ENCODE measurements around the gene PAX7.

Gene PAX7

DNA sequence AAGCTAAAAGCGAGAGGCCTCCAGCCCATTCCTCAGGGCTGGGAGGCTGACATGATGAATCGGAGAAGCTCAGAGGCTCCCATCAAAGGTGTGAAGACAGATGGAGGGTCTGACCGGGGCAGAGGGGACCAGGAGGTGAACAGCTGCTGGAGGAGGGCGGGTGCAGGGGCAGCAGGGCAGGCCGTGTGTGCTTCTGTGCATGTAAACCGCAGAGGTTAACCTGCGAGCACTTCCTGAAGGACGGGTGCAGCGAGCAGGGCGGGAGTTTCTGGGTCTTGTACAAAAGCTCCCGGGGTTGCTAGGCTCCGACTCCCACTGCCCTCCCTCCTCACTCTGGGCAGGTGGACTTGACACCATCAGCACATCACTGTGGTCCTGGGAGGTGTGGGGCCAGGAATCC, 75.2 kb downstream of the PAX7 start:
- Histone ChIP-seq H3K4me1 (ENCODE audit: low read length) (no peaks in the 10 kb centered on the region), H4K20me1 (ENCODE audit: insufficient read depth, low read length) (no peaks in the 10 kb centered on the region), H3K9ac (ENCODE audit: low read length) (no peak overlapping the region), H2AFZ (ENCODE audit: low read depth, low read length) (no peak overlapping the region), H3K27me3 (ENCODE audit: low read depth, low read length) (no peaks in the 10 kb centered on the region), H3K4me2 (ENCODE audit: low read length) (no peak overlapping the region), H3K79me2 (ENCODE audit: low read length) (no peaks in the 10 kb centered on the region), H3K27ac (ENCODE audit: low read length) (no peak overlapping the region), H3K9me3 (ENCODE audit: insufficient read depth, low read length) (no peaks in the 10 kb centered on the region), H3K4me3 (ENCODE audit: low read length) (no peak overlapping the region), H3K36me3 (replicated peaks; ENCODE audit: low read depth, low read length) (no peaks in the 10 kb centered on the region)
- TF ChIP-seq, protein P1, sequence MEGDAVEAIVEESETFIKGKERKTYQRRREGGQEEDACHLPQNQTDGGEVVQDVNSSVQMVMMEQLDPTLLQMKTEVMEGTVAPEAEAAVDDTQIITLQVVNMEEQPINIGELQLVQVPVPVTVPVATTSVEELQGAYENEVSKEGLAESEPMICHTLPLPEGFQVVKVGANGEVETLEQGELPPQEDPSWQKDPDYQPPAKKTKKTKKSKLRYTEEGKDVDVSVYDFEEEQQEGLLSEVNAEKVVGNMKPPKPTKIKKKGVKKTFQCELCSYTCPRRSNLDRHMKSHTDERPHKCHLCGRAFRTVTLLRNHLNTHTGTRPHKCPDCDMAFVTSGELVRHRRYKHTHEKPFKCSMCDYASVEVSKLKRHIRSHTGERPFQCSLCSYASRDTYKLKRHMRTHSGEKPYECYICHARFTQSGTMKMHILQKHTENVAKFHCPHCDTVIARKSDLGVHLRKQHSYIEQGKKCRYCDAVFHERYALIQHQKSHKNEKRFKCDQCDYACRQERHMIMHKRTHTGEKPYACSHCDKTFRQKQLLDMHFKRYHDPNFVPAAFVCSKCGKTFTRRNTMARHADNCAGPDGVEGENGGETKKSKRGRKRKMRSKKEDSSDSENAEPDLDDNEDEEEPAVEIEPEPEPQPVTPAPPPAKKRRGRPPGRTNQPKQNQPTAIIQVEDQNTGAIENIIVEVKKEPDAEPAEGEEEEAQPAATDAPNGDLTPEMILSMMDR (IDR thresholded peaks at IDR 0.05; ENCODE audit: low read depth, low read length) = no peak
- no peak for TF ChIP-seq EZH2phosphoT487 (IDR thresholded peaks at IDR 0.05; ENCODE audit: low read depth)

DNA sequence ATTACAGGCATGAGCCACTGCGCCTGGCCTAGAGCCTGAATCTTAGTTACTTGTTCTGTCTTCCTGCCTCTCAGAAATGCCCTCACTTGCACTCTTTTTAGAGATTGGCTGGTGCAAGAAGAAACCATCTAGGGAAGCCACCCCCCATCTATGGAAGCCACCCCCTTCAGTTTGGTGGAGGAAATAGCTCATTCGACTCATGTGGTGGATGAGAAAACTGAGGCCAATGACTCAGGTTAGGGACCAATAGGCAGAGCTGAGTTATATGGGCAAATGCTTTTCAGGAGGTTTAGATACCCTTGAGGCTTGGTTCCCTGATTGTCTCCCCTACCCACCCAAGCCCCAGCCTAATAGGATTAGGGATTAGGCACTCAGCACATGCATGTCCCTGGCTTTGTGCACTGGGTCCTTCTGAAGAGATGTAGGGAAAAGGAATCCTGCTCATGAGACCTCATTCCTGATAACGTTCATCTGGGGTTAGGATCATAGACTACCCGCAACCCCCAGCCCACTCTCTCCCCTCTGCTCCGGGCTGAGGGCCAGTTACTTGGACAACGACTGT, 77.1 kb downstream of the PAX7 start:
- TF ChIP-seq, protein P1 (IDR thresholded peaks at IDR 0.05; ENCODE audit: low read depth, low read length) = no peak
- TF ChIP-seq EZH2phosphoT487 (IDR thresholded peaks at IDR 0.05; ENCODE audit: low read depth) = no peak
- H3K4me1 ChIP-seq (ENCODE audit: low read length) = no peaks in the 10 kb centered on the region
- no peaks in the 10 kb centered on the region for H4K20me1 ChIP-seq (ENCODE audit: insufficient read depth, low read length)
- no peaks in the 10 kb centered on the region for H3K9me3 ChIP-seq (ENCODE audit: insufficient read depth, low read length)
- H3K4me2 ChIP-seq (ENCODE audit: low read length) = no peak overlapping the region
- no peak overlapping the region for H2AFZ ChIP-seq (ENCODE audit: low read depth, low read length)
- H3K9ac ChIP-seq (ENCODE audit: low read length) = no peak overlapping the region
- no peak overlapping the region for H3K4me3 ChIP-seq (ENCODE audit: low read length)
- H3K79me2 ChIP-seq (ENCODE audit: low read length) = no peaks in the 10 kb centered on the region
- H3K27me3 ChIP-seq (ENCODE audit: low read depth, low read length) = no peaks in the 10 kb centered on the region
- H3K27ac ChIP-seq (ENCODE audit: low read length) = no peak overlapping the region
- no peaks in the 10 kb centered on the region for H3K36me3 ChIP-seq (replicated peaks; ENCODE audit: low read depth, low read length)

DNA sequence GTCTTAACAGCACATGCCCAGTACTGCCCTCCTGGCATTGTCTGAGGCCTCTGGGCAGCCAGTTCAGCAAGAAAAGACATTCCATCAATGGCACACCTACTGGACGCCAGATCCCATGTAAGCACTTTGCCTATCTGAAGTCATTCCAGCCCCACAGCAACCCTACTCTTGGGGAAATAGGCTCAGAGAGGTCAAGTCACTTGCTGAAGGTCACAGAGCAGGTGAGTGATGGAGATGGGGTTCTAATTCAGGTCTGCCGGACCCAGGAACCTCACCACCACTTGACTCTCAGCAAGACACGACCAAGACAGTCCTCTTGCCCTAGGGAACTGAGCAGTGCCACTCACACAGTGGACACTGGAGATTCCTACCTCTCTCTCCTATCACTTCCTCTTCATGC, 79.4 kb downstream of the PAX7 start:
- Histone ChIP-seq H3K4me3 (ENCODE audit: low read length) (no peak overlapping the region), H2AFZ (ENCODE audit: low read depth, low read length) (no peak overlapping the region), H3K27ac (ENCODE audit: low read length) (no peak overlapping the region), H3K9ac (ENCODE audit: low read length) (no peak overlapping the region), H3K36me3 (replicated peaks; ENCODE audit: low read depth, low read length) (no peaks in the 10 kb centered on the region), H4K20me1 (ENCODE audit: insufficient read depth, low read length) (no peaks in the 10 kb centered on the region), H3K79me2 (ENCODE audit: low read length) (no peaks in the 10 kb centered on the region), H3K4me2 (ENCODE audit: low read length) (no peak overlapping the region), H3K27me3 (ENCODE audit: low read depth, low read length) (no peaks in the 10 kb centered on the region), H3K9me3 (ENCODE audit: insufficient read depth, low read length) (no peaks in the 10 kb centered on the region), H3K4me1 (ENCODE audit: low read length) (no peaks in the 10 kb centered on the region)
- TF ChIP-seq EZH2phosphoT487 (IDR thresholded peaks at IDR 0.05; ENCODE audit: low read depth) = no peak
- TF ChIP-seq, protein P1 (IDR thresholded peaks at IDR 0.05; ENCODE audit: low read depth, low read length) = no peak

DNA sequence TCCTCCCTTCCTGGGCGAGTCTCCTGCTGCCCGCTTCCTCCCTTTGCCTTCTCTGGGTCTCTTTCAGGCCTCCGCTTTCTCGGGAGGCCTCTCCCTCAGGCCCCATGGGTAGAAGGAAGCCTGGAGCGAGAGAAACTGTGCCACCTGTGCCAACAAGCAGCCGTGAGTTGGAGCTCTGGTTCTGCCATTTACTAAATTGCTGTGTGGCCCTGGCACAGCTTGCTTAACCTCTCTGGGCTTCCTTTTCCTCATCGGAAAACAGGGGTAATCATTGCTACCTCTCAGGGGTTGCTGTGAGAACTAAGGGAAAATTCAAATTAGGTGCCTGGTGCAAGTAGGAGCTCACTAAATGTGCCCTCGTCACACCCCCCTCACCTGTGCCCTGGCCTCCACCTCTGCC, 80.4 kb downstream of the PAX7 start:
- Histone ChIP-seq H3K4me2 (ENCODE audit: low read length) (no peak overlapping the region), H3K36me3 (replicated peaks; ENCODE audit: low read depth, low read length) (no peaks in the 10 kb centered on the region), H2AFZ (ENCODE audit: low read depth, low read length) (no peak overlapping the region), H3K27ac (ENCODE audit: low read length) (no peak overlapping the region), H3K4me1 (ENCODE audit: low read length) (no peaks in the 10 kb centered on the region), H3K9ac (ENCODE audit: low read length) (no peak overlapping the region), H3K79me2 (ENCODE audit: low read length) (no peaks in the 10 kb centered on the region), H3K4me3 (ENCODE audit: low read length) (no peak overlapping the region), H4K20me1 (ENCODE audit: insufficient read depth, low read length) (no peaks in the 10 kb centered on the region), H3K9me3 (ENCODE audit: insufficient read depth, low read length) (no peaks in the 10 kb centered on the region), H3K27me3 (ENCODE audit: low read depth, low read length) (no peaks in the 10 kb centered on the region)
- no peak for TF ChIP-seq EZH2phosphoT487 (IDR thresholded peaks at IDR 0.05; ENCODE audit: low read depth)
- TF ChIP-seq, protein P1 (IDR thresholded peaks at IDR 0.05; ENCODE audit: low read depth, low read length) = no peak
